ENCODE results near the gene AP1B1.

Gene AP1B1

DNA sequence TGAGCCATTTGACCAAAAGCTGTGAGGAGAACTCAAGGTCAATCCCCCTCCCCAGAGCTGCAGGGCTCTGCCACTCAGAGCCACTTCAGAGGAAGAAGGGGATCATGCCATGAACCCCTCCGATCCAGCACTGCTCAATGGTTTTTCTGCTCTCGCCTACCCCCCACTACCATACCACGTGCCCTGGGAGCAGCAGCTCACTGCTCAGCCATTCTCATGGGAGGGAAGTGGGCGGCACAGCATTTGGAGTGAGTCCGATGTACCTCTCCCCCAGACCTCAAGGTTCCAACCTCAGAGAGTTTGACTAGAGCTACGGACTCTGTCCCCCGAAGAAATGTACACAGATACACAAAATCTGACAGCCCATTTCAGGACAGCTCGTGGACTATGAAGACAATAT is 34.5 kb downstream of the AP1B1 start:
- no peak for DNase-seq (ENCODE audit: low spot score)
- TF ChIP-seq, protein P1, sequence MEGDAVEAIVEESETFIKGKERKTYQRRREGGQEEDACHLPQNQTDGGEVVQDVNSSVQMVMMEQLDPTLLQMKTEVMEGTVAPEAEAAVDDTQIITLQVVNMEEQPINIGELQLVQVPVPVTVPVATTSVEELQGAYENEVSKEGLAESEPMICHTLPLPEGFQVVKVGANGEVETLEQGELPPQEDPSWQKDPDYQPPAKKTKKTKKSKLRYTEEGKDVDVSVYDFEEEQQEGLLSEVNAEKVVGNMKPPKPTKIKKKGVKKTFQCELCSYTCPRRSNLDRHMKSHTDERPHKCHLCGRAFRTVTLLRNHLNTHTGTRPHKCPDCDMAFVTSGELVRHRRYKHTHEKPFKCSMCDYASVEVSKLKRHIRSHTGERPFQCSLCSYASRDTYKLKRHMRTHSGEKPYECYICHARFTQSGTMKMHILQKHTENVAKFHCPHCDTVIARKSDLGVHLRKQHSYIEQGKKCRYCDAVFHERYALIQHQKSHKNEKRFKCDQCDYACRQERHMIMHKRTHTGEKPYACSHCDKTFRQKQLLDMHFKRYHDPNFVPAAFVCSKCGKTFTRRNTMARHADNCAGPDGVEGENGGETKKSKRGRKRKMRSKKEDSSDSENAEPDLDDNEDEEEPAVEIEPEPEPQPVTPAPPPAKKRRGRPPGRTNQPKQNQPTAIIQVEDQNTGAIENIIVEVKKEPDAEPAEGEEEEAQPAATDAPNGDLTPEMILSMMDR (IDR thresholded peaks at IDR 0.05; ENCODE audit: extremely low read depth, missing control alignments), result no peak

DNA sequence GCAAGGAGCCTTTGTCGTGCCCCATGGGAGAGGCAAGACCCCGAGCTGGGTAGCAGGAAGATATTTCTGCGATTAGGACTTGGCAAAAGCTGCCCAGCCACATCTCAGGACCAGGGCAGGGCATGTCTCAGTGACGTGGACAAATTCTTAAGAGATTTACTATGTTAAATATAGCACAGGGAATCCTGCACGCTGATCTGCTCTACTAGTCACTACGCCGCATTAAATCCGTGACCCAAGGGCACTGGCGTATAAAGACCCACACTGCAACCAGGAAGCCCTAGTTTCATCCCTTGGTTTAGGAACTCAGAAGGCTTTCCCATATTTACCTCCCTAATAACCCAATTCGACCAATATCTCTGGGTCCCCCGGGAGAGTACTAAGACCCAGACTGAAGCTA is 35.1 kb downstream of the AP1B1 start:
- TF ChIP-seq, protein P1 (IDR thresholded peaks at IDR 0.05; ENCODE audit: extremely low read depth, missing control alignments), result no peak
- no peak for DNase-seq (ENCODE audit: low spot score)

DNA sequence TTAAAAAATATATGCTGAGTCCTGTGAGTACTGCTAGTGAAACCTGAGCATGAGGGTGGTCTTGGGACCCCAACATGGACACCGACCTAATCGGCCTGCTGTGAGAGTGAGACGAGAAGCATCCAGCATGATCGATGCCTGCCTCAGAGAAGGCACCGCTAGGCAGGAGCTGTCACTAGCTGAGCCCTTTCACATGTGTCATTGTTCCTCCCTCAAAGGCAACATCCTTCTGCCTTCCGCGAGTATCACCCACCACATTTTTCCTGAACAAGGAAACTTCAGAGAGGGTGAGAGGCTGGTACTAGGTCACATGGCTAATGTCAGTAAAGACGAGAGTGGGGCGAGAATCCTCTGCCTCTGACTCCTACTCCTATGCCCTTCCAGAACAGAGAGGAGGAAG is 35.6 kb downstream of the AP1B1 start:
- DNase-seq (ENCODE audit: low spot score), result no peak
- TF ChIP-seq, protein P1 (IDR thresholded peaks at IDR 0.05; ENCODE audit: extremely low read depth, missing control alignments), result no peak

DNA sequence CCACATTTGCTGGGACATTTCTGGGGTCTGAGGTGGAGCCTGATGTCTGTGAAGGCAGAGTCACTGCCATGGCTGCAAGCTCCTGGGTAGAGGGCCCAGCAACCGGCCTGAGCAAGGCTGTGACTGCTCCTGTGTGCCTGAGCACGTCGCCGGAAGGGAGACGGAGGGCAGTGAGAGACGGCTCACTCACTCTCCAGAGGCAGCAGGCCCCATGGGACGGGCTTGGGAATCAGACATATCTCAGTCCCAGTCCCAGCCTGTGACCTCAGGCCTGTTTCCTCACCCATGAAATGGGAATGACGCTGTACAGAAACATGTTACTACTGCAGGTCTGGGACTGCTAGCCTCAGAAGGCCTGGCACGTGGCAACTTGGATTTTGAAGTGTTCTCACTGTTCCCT is 36.5 kb downstream of the AP1B1 start:
- no peak for DNase-seq (ENCODE audit: low spot score)
- TF ChIP-seq, protein P1 (IDR thresholded peaks at IDR 0.05; ENCODE audit: extremely low read depth, missing control alignments), result no peak

DNA sequence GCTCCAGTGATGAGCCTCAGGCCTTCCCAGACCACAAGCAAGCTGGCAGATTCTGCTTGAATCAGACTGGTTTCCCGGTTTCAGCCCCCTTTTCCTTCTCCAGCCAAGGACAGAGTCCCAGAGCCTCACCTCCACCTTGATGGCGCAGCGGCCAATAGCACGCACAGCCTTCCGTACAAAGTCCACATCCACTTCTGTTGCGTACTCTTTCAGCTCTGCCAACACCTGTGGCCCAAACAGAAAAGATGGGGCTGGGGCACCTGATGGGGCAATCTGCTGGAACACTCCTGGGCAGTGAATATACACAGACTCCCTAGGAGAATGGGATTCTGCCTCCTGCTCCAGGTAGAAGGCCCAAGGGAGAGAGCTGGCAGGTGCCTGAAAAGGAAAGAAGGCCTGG is 37.3 kb downstream of the AP1B1 start:
- TF ChIP-seq, protein P1 (IDR thresholded peaks at IDR 0.05; ENCODE audit: extremely low read depth, missing control alignments), result no peak
- no peak for DNase-seq (ENCODE audit: low spot score)

DNA sequence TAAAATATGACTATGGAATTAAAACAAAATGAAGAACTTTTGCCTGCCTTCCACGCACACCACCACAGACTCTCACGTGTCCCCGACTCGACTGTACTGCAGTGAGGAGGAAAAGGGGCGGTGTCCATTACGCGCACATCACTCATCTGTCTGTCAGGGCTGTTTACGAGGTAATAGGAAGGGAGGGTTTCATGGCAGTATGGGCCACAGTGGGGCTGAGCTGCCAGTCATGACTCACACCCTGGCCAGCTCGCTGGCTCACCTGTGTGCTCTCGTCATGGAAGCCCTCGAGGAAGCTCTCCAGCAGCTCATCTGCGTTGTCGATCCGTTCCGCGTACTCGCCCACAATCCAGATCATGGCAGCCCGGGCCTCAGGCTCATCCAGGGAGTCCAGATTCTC is 39.4 kb downstream of the AP1B1 start:
- TF ChIP-seq, protein P1 (IDR thresholded peaks at IDR 0.05; ENCODE audit: extremely low read depth, missing control alignments), result no peak
- no peak for DNase-seq (ENCODE audit: low spot score)

DNA sequence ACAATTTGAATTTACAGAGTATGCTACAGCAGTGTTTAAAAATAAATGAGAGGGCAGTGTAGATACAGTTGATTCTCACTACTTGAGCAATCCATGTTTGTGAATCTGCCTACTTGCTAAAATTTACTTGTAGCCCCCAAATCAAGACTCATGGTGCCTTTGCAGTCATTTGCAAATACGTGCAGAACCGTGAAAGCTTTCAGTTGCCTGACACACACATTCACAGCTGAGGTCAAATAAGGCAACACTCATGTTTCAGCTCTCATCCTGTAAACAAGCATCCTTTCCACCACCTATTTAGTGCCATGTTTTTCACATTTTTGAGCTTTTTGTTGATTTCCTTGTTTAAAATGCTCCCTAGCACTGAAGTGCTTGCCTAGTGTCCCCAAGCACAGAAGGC is 40.3 kb downstream of the AP1B1 start:
- DNase-seq (ENCODE audit: low spot score), result no peak
- TF ChIP-seq, protein P1 (IDR thresholded peaks at IDR 0.05; ENCODE audit: extremely low read depth, missing control alignments), result no peak
